GM18505 (cell line): ENCODE results near the gene UQCC2.

Experiments
- ATAC-seq: cut with Tn5 transposase; IDR thresholded peaks from one replicate; pipeline ENCODE4 v1.9.1; 2021; ENCODE audit not compliant: unreplicated experiment
- POLR2A ChIP-seq: IDR thresholded peaks from 4 replicates; pipeline ENCODE4 v1.6.1; 2011; ENCODE audit warnings: borderline replicate concordance; ENCODE audit not compliant: insufficient read depth, insufficient read length; ENCODE audit errors: extremely low read depth

UQCC2 gene

GRCh38 chr6:33683576-33684427 is 27.7 kb downstream of the UQCC2 start:
- TF ChIP-seq POLR2A, result no peak
- no peak for ATAC-seq

DNA sequence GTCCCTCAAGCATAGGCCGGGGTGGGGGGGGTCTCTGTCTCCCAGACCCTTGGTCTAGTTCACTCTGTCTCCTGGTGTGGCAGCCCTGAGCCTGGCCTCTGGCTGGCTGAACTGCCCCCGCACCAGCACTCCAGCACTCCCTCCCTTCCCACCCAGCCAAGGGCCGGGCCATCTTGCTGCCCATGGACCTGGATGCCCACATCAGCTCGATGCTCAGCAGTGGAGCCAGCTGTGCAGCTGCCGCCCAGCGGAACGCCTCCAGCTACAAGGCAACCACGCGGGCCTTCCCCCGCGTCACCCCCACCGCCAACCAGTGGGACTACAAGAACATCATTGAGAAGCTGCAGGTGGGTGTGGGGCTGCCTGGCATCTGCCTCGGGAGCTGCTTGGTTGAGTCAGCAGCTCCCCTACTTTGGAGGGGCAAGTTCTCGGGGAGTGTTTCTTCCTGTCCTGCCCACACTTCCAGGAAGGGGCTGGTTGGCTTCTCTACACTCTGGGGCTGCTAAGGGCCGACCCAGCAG is 28.4 kb downstream of the UQCC2 start:
- TF ChIP-seq POLR2A, result no peak
- ATAC-seq, result no peak

DNA sequence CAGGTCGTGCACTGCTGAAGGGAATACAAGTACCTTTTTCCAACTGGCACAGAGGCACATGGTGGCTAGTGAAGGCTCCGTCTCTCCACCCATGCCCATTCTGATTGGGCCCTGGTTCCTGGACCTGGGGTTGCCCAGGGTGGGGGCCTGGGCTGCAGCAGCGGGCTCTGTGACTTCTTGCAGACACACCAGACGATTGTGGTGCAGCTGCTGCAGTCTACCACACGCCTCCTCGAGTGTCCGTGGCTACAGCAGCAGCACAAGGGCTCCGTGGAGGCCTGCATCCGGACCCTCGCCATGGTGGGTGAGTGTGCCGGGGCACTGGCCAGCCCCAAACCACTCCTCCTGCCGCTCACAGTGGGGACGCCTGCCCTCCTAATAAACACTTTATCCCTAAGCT is 29.2 kb downstream of the UQCC2 start:
- TF ChIP-seq POLR2A, result no peak

GRCh38 chr6:33679761-33680160 is 31.7 kb downstream of the UQCC2 start:
- TF ChIP-seq POLR2A, result no peak
- no peak for ATAC-seq

More for the DNA sequence above, 29.2 kb downstream of the UQCC2 start:
- no peak for ATAC-seq

DNA sequence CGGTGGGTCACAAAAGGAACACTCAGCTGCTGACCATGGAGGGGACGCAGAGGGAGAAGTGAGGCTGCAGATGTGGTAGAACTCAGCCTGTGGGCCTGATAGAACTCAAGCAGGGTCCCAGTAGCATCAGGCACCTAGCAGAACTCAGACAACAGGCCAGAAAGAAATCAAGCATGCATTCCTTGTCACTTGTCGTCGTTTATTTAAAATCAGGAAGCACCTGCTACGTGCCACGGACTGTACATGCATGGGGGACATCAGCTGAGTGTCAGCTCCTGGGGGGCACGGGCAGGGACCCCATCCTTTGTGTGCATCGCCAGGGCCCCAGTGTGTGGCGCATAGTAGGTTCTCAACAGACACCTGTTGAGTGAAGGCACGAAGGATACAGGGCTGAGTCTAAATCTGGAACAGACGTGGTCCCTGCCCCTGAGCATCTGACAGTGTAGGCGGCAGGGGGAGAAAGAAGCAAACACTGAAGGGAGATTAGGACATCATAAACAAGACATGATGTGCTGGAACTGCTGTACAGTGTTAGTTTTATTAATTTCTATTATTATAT is 32.5 kb downstream of the UQCC2 start:
- TF ChIP-seq POLR2A, result no peak
- no peak for ATAC-seq

DNA sequence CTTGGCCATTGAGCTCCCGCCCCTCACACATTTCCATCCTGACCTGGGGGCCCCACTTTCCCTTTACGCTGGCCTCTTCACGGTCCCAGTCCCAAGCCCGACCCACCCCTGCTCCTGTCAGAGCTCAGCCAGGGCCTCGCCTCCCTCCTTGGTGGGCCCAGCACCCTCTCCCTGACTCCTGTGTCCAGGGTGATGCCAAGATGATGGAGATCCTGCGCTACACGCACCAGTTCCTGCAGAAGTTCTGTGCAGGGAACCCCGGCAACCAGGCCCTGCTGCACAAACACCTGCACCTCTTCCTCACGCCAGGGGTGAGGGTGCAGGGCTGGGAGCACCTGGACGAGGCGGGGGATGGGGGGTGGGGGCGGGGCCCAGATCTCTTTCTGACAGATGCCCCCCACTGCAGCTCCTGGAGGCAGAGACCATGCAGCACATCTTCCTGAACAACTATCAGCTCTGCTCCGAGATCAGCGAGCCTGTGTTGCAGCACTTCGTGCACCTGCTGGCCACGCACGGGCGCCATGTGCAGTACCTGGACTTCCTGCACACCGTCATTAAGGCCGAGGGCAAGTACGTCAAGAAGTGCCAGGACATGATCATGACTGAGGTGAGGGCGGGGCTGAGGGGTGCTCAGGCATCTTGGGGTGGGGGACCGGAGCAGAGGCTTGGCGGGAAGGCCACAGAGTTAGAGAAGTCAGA is 33.1 kb downstream of the UQCC2 start:
- TF ChIP-seq POLR2A, result no peak
- no peak for ATAC-seq

DNA sequence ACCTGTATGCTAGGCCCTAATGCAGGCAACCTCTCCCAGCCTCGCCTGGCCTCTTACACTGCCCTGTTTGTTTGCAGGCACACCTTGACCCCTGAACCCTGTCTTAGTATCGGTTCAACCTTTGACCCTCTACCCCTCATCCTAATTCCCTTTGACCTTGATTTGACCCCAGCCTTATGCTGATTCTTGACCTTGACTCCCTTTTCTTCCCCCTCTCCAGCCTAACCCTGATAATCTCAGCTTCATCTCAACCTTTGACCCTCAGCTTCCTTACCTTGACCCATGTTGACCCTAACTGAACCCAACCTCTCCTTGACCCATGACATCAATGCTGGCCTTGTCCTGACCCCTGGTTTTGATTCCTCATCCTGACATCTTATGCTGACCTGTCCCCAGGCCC is 33.8 kb downstream of the UQCC2 start:
- ATAC-seq, result no peak
- no peak for TF ChIP-seq POLR2A

DNA sequence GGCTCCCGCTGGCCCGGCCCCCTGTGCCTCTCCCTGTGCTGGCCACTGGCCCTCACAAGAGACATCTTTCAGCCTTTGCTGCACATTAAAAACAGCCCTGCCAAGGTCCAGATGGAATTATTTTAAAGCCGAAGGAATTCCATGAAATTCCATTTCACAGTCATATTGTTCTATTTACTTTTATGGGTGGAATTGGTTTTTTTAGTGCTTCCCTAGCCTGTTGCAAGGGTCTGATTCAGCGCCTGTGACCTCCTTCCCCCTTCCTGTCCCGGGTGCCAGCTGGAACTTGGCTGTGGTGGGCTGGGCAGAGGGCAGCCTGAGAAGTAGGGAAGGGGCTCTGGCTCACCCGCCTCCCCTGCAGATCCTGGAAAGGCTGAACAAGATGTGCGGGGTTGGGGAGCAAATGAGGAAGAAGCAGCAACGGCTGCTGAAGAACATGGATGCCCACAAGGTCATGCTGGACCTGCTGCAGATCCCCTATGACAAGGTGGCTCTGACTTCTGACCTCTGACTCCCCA is 34.3 kb downstream of the UQCC2 start:
- no peak for ATAC-seq
- no peak for TF ChIP-seq POLR2A

GRCh38 chr6:33676416-33677142 is 34.9 kb downstream of the UQCC2 start:
- no peak for ATAC-seq
- TF ChIP-seq POLR2A, result no peak

- no peak for ATAC-seq
- no peak for TF ChIP-seq POLR2A
Measured at GRCh38 chr6:33675968-33676367, 35.5 kb downstream of the UQCC2 start.

- ATAC-seq, result no peak
- no peak for TF ChIP-seq POLR2A
Measured at GRCh38 chr6:33673851-33674250, 37.6 kb downstream of the UQCC2 start.

- TF ChIP-seq POLR2A, result no peak
- ATAC-seq, result no peak
Measured at GRCh38 chr6:33672808-33673207, 38.7 kb downstream of the UQCC2 start.

- ATAC-seq, result no peak
- no peak for TF ChIP-seq POLR2A
Measured at GRCh38 chr6:33671744-33672072, 39.8 kb downstream of the UQCC2 start.
